ENCODE results near the gene FAM163B. TPM values are rescaled to one million over a fixed set of nuclear protein-coding genes. Genes with fewer than 3 reads are reported as not detected.

The FAM163B gene
- total and polyA plus RNA-seq, 2 experiments from 2014 or later, result 0.35 to 1.0 TPM

DNA sequence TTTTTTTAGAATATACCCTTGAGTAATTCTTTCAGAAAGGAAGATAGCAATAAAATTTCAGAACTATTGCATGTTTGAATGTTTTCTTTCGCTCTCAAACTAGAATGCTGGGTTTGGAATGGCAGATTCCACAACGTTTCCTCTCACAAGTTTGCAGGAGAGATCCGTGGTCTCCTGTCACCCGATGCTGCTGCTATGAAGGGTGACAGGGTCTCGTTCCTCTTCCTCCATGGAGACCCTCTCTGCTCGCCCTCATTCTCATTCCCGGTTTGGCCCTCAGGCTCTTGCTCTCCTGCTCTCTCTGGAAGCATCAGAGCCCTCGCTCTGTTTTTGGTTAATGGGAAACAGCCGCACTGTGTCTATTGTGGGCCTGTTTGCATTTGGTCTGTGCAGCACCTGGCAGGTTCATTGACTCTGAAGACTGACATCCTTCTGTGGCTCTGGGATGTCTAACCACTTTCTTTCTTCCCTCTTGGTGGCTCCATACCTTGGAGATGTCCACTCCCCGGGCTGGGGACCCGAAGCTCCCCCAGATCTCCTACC is 12.6 kb upstream of the FAM163B start:
- H3K79me2 ChIP-seq, result no peaks in the 10 kb centered on the region
- no peaks in the 10 kb centered on the region for H4K20me1 ChIP-seq (ENCODE audit: insufficient read depth, poor library complexity, severe bottlenecking)
- DNase-seq (ENCODE audit: low spot score), result no peak
- no peaks in the 10 kb centered on the region for H3K9me2 ChIP-seq (replicated peaks; ENCODE audit: insufficient read depth)
- H3K27ac ChIP-seq, result no peak overlapping the region
- H3K4me2 ChIP-seq, result no peak overlapping the region
- no peak overlapping the region for H3K4me3 ChIP-seq
- H3K27me3 ChIP-seq, result peaks cover 16% of the 10 kb centered on the region
- H3K4me1 ChIP-seq (ENCODE audit: insufficient read depth), result no peaks in the 10 kb centered on the region
- 76% methylated on average over 11 of the region's 11 CpGs for WGBS (ENCODE audit: low lambda C conversion rate, missing lambda C conversion rate)
- H3K9me3 ChIP-seq (ENCODE audit: low read depth), result no peaks in the 10 kb centered on the region
- no peaks in the 10 kb centered on the region for H3K36me3 ChIP-seq (replicated peaks; ENCODE audit: insufficient read depth, low read depth)
- H2AFZ ChIP-seq, result no peak overlapping the region
- TF ChIP-seq EZH2 (IDR thresholded peaks at IDR 0.05; ENCODE audit: borderline replicate concordance), result no peak
- TF ChIP-seq EZH2phosphoT487 (IDR thresholded peaks at IDR 0.05; ENCODE audit: low read depth, severe bottlenecking, unreplicated experiment), result no peak
- TF ChIP-seq, protein P1, sequence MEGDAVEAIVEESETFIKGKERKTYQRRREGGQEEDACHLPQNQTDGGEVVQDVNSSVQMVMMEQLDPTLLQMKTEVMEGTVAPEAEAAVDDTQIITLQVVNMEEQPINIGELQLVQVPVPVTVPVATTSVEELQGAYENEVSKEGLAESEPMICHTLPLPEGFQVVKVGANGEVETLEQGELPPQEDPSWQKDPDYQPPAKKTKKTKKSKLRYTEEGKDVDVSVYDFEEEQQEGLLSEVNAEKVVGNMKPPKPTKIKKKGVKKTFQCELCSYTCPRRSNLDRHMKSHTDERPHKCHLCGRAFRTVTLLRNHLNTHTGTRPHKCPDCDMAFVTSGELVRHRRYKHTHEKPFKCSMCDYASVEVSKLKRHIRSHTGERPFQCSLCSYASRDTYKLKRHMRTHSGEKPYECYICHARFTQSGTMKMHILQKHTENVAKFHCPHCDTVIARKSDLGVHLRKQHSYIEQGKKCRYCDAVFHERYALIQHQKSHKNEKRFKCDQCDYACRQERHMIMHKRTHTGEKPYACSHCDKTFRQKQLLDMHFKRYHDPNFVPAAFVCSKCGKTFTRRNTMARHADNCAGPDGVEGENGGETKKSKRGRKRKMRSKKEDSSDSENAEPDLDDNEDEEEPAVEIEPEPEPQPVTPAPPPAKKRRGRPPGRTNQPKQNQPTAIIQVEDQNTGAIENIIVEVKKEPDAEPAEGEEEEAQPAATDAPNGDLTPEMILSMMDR (IDR thresholded peaks at IDR 0.05; ENCODE audit: poor library complexity), result no peak

DNA sequence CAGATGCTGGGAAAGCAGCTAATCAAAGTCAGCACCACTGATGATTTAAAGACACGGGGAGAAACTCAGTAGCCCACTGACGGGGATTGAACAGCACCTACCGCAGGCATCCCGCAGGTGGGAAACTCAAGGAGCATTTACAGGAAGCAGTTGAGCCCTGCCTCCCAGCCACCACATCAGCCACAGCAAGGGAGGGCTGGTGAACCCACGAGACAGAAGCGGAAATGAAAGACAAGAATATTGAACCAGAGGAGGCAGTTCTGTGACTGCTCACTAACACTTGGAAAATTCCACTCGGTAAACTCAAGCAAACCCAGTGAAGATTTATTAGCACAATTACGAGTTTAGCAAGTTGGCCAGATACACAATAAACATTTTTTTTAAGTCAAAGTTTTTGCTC is 10.6 kb upstream of the FAM163B start:
- no peaks in the 10 kb centered on the region for H3K36me3 ChIP-seq (replicated peaks; ENCODE audit: insufficient read depth, low read depth)
- no peak overlapping the region for H2AFZ ChIP-seq
- H3K79me2 ChIP-seq, result no peaks in the 10 kb centered on the region
- no peaks in the 10 kb centered on the region for H4K20me1 ChIP-seq (ENCODE audit: insufficient read depth, poor library complexity, severe bottlenecking)
- DNase-seq (ENCODE audit: low spot score), result no peak
- no peaks in the 10 kb centered on the region for H3K9me2 ChIP-seq (replicated peaks; ENCODE audit: insufficient read depth)
- TF ChIP-seq, protein P1 (IDR thresholded peaks at IDR 0.05; ENCODE audit: poor library complexity), result no peak
- TF ChIP-seq EZH2phosphoT487 (IDR thresholded peaks at IDR 0.05; ENCODE audit: low read depth, severe bottlenecking, unreplicated experiment) (no peak), EZH2 (IDR thresholded peaks at IDR 0.05; ENCODE audit: borderline replicate concordance) (no peak)
- no peak overlapping the region for H3K4me3 ChIP-seq
- no peak overlapping the region for H3K27ac ChIP-seq
- H3K4me1 ChIP-seq (ENCODE audit: insufficient read depth), result no peaks in the 10 kb centered on the region
- no peaks in the 10 kb centered on the region for H3K9me3 ChIP-seq (ENCODE audit: low read depth)
- peaks cover 22% of the 10 kb centered on the region for H3K27me3 ChIP-seq
- H3K4me2 ChIP-seq, result no peak overlapping the region
- WGBS (ENCODE audit: low lambda C conversion rate, missing lambda C conversion rate), result 40% methylated on average over 8 of the region's 8 CpGs

DNA sequence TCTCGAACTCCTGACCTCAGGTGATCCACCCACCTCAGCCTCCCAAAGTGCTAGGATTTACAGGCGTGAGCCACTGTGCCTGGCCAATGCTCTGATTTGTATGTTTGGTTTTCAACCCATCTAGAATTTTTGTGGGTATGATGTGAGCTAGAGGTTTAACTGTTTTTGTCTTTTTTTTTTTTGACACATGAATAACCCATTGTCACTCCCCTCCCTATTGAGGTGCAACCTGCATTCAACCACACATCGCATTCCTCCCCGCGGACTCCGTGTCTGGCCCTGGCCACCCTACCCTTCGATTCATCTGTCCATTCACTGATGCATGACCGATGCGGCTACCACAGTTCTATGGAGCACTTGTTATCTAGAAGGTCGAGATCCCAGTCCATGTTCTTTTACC is 9.5 kb upstream of the FAM163B start:
- Histone ChIP-seq H3K27me3 (peaks cover 28% of the 10 kb centered on the region), H3K36me3 (replicated peaks; ENCODE audit: insufficient read depth, low read depth) (no peaks in the 10 kb centered on the region), H4K20me1 (ENCODE audit: insufficient read depth, poor library complexity, severe bottlenecking) (no peaks in the 10 kb centered on the region), H3K4me3 (no peak overlapping the region), H2AFZ (no peak overlapping the region), H3K9me2 (replicated peaks; ENCODE audit: insufficient read depth) (no peaks in the 10 kb centered on the region), H3K9me3 (ENCODE audit: low read depth) (no peaks in the 10 kb centered on the region), H3K4me1 (ENCODE audit: insufficient read depth) (no peaks in the 10 kb centered on the region), H3K27ac (no peak overlapping the region), H3K79me2 (no peaks in the 10 kb centered on the region), H3K4me2 (no peak overlapping the region)
- TF ChIP-seq EZH2phosphoT487 (IDR thresholded peaks at IDR 0.05; ENCODE audit: low read depth, severe bottlenecking, unreplicated experiment) (no peak), EZH2 (IDR thresholded peaks at IDR 0.05; ENCODE audit: borderline replicate concordance) (no peak)
- TF ChIP-seq, protein P1 (IDR thresholded peaks at IDR 0.05; ENCODE audit: poor library complexity), result no peak
- DNase-seq (ENCODE audit: low spot score), result no peak
- WGBS (ENCODE audit: low lambda C conversion rate, missing lambda C conversion rate), result 85% methylated on average over 10 of the region's 10 CpGs

Data from hepatocyte (in vitro differentiated cells).